ENCODE results near the gene SLN.

SLN gene

GRCh38 chr11:107707215-107707671 lies 4.6 kb downstream of the SLN start:
- DNase-seq (ENCODE audit: low read depth): no peak
- TF ChIP-seq CTCF (conservative IDR thresholded peaks at IDR 0.05; ENCODE audit: low read depth, low read length): no peak
- H3K4me3 ChIP-seq (ENCODE audit: low read depth, low read length): no peak overlapping the region

- no peak overlapping the region for H3K4me3 ChIP-seq (ENCODE audit: low read depth, low read length)
- peak; percentile 66 for DNase-seq (ENCODE audit: low read depth)
- no peak for TF ChIP-seq CTCF (conservative IDR thresholded peaks at IDR 0.05; ENCODE audit: low read depth, low read length)
These were observed 5.3 kb downstream of the SLN start for GRCh38 chr11:107706531-107706930.

GRCh38 chr11:107705027-107705426 lies 6.8 kb downstream of the SLN start:
- H3K4me3 ChIP-seq (ENCODE audit: low read depth, low read length): no peak overlapping the region
- peak; percentile 72 for DNase-seq (ENCODE audit: low read depth)
- TF ChIP-seq CTCF (conservative IDR thresholded peaks at IDR 0.05; ENCODE audit: low read depth, low read length): no peak

- DNase-seq (ENCODE audit: low read depth): peak; percentile 14
- no peak overlapping the region for H3K4me3 ChIP-seq (ENCODE audit: low read depth, low read length)
- TF ChIP-seq CTCF (conservative IDR thresholded peaks at IDR 0.05; ENCODE audit: low read depth, low read length): no peak
These were observed 7.4 kb downstream of the SLN start for GRCh38 chr11:107704451-107704850.

- peak; percentile 31 for DNase-seq (ENCODE audit: low read depth)
- TF ChIP-seq CTCF (conservative IDR thresholded peaks at IDR 0.05; ENCODE audit: low read depth, low read length): no peak
- no peak overlapping the region for H3K4me3 ChIP-seq (ENCODE audit: low read depth, low read length)
These were observed 9.1 kb downstream of the SLN start for GRCh38 chr11:107702723-107703122.

- H3K4me3 ChIP-seq (ENCODE audit: low read depth, low read length): no peak overlapping the region
- DNase-seq (ENCODE audit: low read depth): no peak
- TF ChIP-seq CTCF (conservative IDR thresholded peaks at IDR 0.05; ENCODE audit: low read depth, low read length): no peak
These were observed 9.7 kb downstream of the SLN start for GRCh38 chr11:107702109-107702660.

All from choroid plexus epithelial cell (primary cell).